Measurements from ENCODE around the gene HMGN4. TPM values are rescaled to one million over a fixed set of nuclear protein-coding genes. Genes with fewer than 3 reads are reported as not detected.

The HMGN4 gene
- total RNA-seq, 2 donors from 2014 or later, result 48.8 to 79.8 TPM

GRCh38 chr6:26495281-26495680, 42.9 kb upstream of the HMGN4 start:
- no peak overlapping the region for H3K27ac Mint-ChIP-seq
- H3K9ac ChIP-seq (ENCODE audit: extremely low read depth, low read length, poor library complexity, severe bottlenecking), result no peak overlapping the region
- peaks cover 10% of the 10 kb centered on the region for H3K4me1 Mint-ChIP-seq
- DNase-seq, result no peak
- H3K36me3 Mint-ChIP-seq (ENCODE audit: low read depth), result no peaks in the 10 kb centered on the region
- peaks cover 3% of the 10 kb centered on the region for H3K27me3 ChIP-seq (ENCODE audit: control insufficient read depth, insufficient read depth, low read length, poor library complexity, severe bottlenecking)
- H3K27ac ChIP-seq (ENCODE audit: low read depth, low read length), result no peak overlapping the region
- no peak for TF ChIP-seq CTCF (conservative IDR thresholded peaks at IDR 0.05)
- peaks cover 22% of the 10 kb centered on the region for H3K27me3 Mint-ChIP-seq (ENCODE audit: insufficient read depth)
- 70 to 80% methylated on average over 1 of the region's 1 CpG for WGBS, 2 experiments (ENCODE audit: insufficient coverage in 1 of 2, insufficient read length in 1 of 2)
- H3K4me1 ChIP-seq (ENCODE audit: control insufficient read depth, insufficient read depth, low read length), result peaks cover 2% of the 10 kb centered on the region
- no peak overlapping the region for H3K4me3 Mint-ChIP-seq
- no peaks in the 10 kb centered on the region for H3K36me3 ChIP-seq (ENCODE audit: control insufficient read depth, insufficient read depth, low read length)
- H3K9me3 Mint-ChIP-seq, result no peaks in the 10 kb centered on the region
- H3K4me3 ChIP-seq (ENCODE audit: low read length), result no peak overlapping the region
- no peaks in the 10 kb centered on the region for H3K9me3 ChIP-seq (ENCODE audit: control insufficient read depth, low read length)

- no peak overlapping the region for H3K27ac Mint-ChIP-seq
- no peak for DNase-seq
- no peak overlapping the region for H3K4me3 Mint-ChIP-seq
- peaks cover 6% of the 10 kb centered on the region for H3K4me1 Mint-ChIP-seq
- H3K36me3 Mint-ChIP-seq (ENCODE audit: low read depth), result no peaks in the 10 kb centered on the region
- H3K4me1 ChIP-seq (ENCODE audit: control insufficient read depth, insufficient read depth, low read length), result peaks cover 2% of the 10 kb centered on the region
- no peak overlapping the region for H3K9ac ChIP-seq (ENCODE audit: extremely low read depth, low read length, poor library complexity, severe bottlenecking)
- H3K27me3 ChIP-seq (ENCODE audit: control insufficient read depth, insufficient read depth, low read length, poor library complexity, severe bottlenecking), result peaks cover 26% of the 10 kb centered on the region
- whole genome bisulfite sequencing, 2 experiments (ENCODE audit: insufficient coverage in 1 of 2, insufficient read length in 1 of 2), result 80 to 88% methylated on average over 4 of the region's 4 CpGs
- no peaks in the 10 kb centered on the region for H3K9me3 ChIP-seq (ENCODE audit: control insufficient read depth, low read length)
- no peaks in the 10 kb centered on the region for H3K9me3 Mint-ChIP-seq
- H3K36me3 ChIP-seq (ENCODE audit: control insufficient read depth, insufficient read depth, low read length), result no peaks in the 10 kb centered on the region
- peaks cover 45% of the 10 kb centered on the region for H3K27me3 Mint-ChIP-seq (ENCODE audit: insufficient read depth)
- H3K27ac ChIP-seq (ENCODE audit: low read depth, low read length), result no peak overlapping the region
- TF ChIP-seq CTCF (conservative IDR thresholded peaks at IDR 0.05), result no peak
- no peak overlapping the region for H3K4me3 ChIP-seq (ENCODE audit: low read length)
These were observed 40.6 kb upstream of the HMGN4 start for GRCh38 chr6:26497610-26498009.

- Histone ChIP-seq H3K9ac (ENCODE audit: extremely low read depth, low read length, poor library complexity, severe bottlenecking) (no peak within 1 kb of the TSS), H3K36me3 (ENCODE audit: control insufficient read depth, insufficient read depth, low read length) (no peaks in the 10 kb centered on the region), H3K4me3 (ENCODE audit: low read length) (no peak within 1 kb of the TSS), H3K27me3 (ENCODE audit: control insufficient read depth, insufficient read depth, low read length, poor library complexity, severe bottlenecking) (peaks cover 49% of the 10 kb centered on the region), H3K4me1 (ENCODE audit: control insufficient read depth, insufficient read depth, low read length) (peaks cover 6% of the 10 kb centered on the region), H3K27ac (ENCODE audit: low read depth, low read length) (no peak within 1 kb of the TSS), H3K9me3 (ENCODE audit: control insufficient read depth, low read length) (no peaks in the 10 kb centered on the region)
- Mint-ChIP-seq H3K9me3 (no peaks in the 10 kb centered on the region), H3K27me3 (ENCODE audit: insufficient read depth) (peaks cover 62% of the 10 kb centered on the region), H3K4me3 (peak within 1 kb of the TSS; percentile 50), H3K27ac (no peak within 1 kb of the TSS), H3K4me1 (peaks cover 6% of the 10 kb centered on the region), H3K36me3 (ENCODE audit: low read depth) (no peaks in the 10 kb centered on the region)
- WGBS, 2 experiments (ENCODE audit: insufficient coverage in 1 of 2, insufficient read length in 1 of 2), result 64 to 68% methylated on average over 2 of the region's 2 CpGs
- peak; percentile 35 for TF ChIP-seq CTCF (conservative IDR thresholded peaks at IDR 0.05)
- DNase-seq, result peak; percentile 57
These were observed 38.1 kb upstream of the HMGN4 start, which contains the start of gene BTN1A1 for GRCh38 chr6:26500102-26500501. Gene BTN1A1 (plus strand): TSS chr6:26500303. CDS start chr6:26501287, 984 bp downstream.
